Activated CD8-positive, alpha-beta memory T cell treated with anti-CD3 and anti-CD28 coated beads, Interleukin-2, amount 10 ng/mL, durations not matched to agents 7 days and 5 days (primary cell): ENCODE results near the gene JKAMP. TPM values are rescaled to one million over a fixed set of nuclear protein-coding genes. Genes with fewer than 3 reads are reported as not detected.
"Not testable (repeated sequence)": the region's sequence is repeated elsewhere in the genome, so short reads cannot be mapped to it uniquely, and the experiment has no call there.

Experiments used
- ATAC-seq: fragments of 150-1000 bp; cut with Tn5 transposase; one replicate; pipeline ENCODE4 v1.10.0; 2021; ENCODE audit warnings: moderate library complexity
- CTCF ChIA-PET: fragments of 350-600 bp; sonication (Branson Sonifier 250); formaldehyde crosslinking; loops from one replicate; lab custom pipeline; 2021; ENCODE audit warnings: antibody characterized with exemption; lab: Charles Lee
- DNase-seq: peaks from one replicate; pipeline ENCODE4 v3.0.0-alpha.2; 2020
- H3K27ac Mint-ChIP-seq: one replicate; pipeline ENCODE4 v1.8.0; 2021; ENCODE audit warnings: mild to moderate bottlenecking, mixed read lengths
- H3K27me3 Mint-ChIP-seq: one replicate; pipeline ENCODE4 v1.8.0; 2021; ENCODE audit warnings: mixed read lengths
- H3K36me3 Mint-ChIP-seq: one replicate; pipeline ENCODE4 v1.8.0; 2021; ENCODE audit warnings: mild to moderate bottlenecking, mixed read lengths
- H3K4me1 Mint-ChIP-seq: one replicate; pipeline ENCODE4 v1.8.0; 2021; ENCODE audit warnings: mixed read lengths
- H3K4me3 Mint-ChIP-seq: one replicate; pipeline ENCODE4 v1.8.0; 2021; ENCODE audit warnings: mild to moderate bottlenecking, moderate library complexity, mixed read lengths
- H3K9me3 Mint-ChIP-seq: one replicate; pipeline ENCODE4 v1.8.0; 2022; ENCODE audit warnings: low read depth, mixed read lengths
- total RNA-seq, 2 experiments: library from RNA; stranded (reverse); gene quantifications; one replicate each; pipeline ENCODE4 v1.2.3, GENCODE V29; 2021

JKAMP gene, protein sequence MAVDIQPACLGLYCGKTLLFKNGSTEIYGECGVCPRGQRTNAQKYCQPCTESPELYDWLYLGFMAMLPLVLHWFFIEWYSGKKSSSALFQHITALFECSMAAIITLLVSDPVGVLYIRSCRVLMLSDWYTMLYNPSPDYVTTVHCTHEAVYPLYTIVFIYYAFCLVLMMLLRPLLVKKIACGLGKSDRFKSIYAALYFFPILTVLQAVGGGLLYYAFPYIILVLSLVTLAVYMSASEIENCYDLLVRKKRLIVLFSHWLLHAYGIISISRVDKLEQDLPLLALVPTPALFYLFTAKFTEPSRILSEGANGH
- 10 to 100 TPM; 20.3 to 25.0 TPM for total RNA-seq

DNA sequence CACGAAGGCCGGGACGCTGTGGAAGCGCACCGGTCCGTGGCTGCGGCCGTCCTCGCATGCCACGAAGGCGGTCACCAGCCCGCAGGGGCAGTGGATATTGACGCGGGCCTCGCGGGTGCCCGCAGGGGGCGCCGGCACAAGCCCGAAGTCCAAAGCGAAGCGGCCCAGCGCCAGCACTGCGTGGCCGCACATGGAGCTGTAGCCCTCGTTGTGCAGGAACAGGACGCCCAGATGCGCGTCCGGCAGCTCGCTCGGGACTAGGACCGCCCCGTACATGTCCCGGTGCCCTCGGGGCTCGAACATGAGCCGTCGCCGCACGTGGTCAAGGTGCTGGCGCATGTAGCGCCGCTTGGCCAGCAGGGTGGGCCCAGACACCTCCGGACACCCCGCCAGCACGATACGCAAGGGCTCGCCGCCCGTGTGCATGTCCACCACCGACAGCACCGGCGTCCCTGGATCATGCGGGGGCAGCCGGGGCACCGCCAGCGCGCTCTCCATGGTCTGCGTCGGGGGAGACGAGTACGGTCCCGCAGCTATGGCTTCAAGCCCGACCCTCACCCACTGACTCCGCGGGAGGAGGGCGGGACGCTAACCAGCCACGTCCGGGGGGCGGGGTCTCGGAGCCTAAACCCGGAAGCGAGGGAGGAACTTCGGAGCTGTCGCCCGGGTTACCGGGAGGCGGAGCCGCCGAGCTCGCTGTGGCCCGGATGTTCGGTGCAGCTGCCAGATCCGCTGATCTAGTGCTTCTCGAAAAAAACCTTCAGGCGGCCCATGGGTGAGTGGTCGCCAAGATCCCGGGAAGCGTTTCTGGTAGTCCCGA lies at the start of gene JKAMP, which contains the start of gene L3HYPDH:
JKAMP (plus strand) TSS at position 699 of the 820 bp plus-strand sequence; CDS start at position 772, 73 bp downstream.
L3HYPDH (minus strand) TSS at position 590 of the 820 bp plus-strand sequence; CDS start at position 498, 92 bp downstream.
- ATAC-seq (peak; percentile 92), DNase-seq (peak; percentile 98)
- H3K4me3 Mint-ChIP-seq: peak within 1 kb of the TSS; percentile 97
- CTCF ChIA-PET: interaction anchor here (0.7 to 1.9 kb wide), 10 partner anchors 10 to 681 kb away, joined by 3 to 7 read pairs (median 3); partner anchors contain the start of gene DHRS7
- H3K4me1 Mint-ChIP-seq: peaks cover 60% of the 10 kb centered on the region
- H3K27me3 Mint-ChIP-seq: no peaks in the 10 kb centered on the region
- H3K27ac Mint-ChIP-seq: peak within 1 kb of the TSS; percentile 94
- peaks cover 18% of the 10 kb centered on the region for H3K36me3 Mint-ChIP-seq
- H3K9me3 Mint-ChIP-seq: no peaks in the 10 kb centered on the region

DNA sequence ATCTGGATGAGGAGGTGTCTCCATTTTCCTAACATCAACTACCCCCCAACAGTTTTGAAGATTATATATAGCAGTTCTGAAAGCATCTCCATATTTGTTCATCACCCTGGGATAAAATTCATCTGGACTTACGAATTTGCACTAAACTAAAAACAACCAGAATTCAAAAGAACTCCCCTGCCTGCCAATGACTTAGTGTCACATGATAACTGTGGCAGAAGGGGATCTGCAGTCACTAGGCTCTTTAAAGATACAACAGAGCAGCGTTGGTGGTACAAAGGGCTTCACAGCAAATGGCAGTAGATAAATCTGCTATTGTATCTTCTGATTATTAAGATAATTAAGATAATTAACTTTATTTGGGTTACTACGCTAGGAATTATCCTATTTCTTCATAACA lies 49.2 kb upstream of the JKAMP start:
- Mint-ChIP-seq H3K4me1 (peaks cover 5% of the 10 kb centered on the region), H3K4me3 (no peak overlapping the region), H3K27me3 (no peaks in the 10 kb centered on the region), H3K27ac (no peak overlapping the region), H3K36me3 (no peaks in the 10 kb centered on the region), H3K9me3 (no peaks in the 10 kb centered on the region)
- DNase-seq: no peak
- ATAC-seq: no peak
- CTCF ChIA-PET: interaction anchor here (1.1 kb wide), 1 partner anchor 9 kb away, joined by 4 read pairs; no protein-coding TSS in a partner anchor

DNA sequence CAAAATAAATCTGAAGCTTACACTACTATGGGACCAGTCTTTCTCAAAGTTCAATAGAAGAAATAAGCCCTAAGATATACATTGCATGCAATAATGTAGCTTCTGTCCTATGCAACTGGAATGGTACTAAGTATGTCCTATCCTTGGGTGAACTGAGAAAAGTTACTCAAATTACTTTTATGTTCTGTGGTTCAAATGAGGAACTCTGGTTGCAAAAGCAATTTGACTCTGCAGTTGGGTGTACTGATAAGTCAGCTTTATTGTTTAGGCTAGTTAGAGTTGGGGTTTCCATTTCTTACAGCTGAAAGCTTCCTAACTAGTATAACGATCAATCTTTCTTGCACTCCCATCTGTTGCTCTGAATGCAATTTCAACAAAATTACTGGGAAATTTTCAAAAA lies 48.3 kb upstream of the JKAMP start:
- Mint-ChIP-seq H3K4me1 (peaks cover 5% of the 10 kb centered on the region), H3K9me3 (no peaks in the 10 kb centered on the region), H3K27ac (no peak overlapping the region), H3K27me3 (no peaks in the 10 kb centered on the region), H3K4me3 (no peak overlapping the region), H3K36me3 (no peaks in the 10 kb centered on the region)
- DNase-seq (no peak), ATAC-seq (no peak)
- CTCF ChIA-PET: interaction anchor here (1.1 kb wide), 1 partner anchor 8 kb away, joined by 4 read pairs; no protein-coding TSS in a partner anchor

DNA sequence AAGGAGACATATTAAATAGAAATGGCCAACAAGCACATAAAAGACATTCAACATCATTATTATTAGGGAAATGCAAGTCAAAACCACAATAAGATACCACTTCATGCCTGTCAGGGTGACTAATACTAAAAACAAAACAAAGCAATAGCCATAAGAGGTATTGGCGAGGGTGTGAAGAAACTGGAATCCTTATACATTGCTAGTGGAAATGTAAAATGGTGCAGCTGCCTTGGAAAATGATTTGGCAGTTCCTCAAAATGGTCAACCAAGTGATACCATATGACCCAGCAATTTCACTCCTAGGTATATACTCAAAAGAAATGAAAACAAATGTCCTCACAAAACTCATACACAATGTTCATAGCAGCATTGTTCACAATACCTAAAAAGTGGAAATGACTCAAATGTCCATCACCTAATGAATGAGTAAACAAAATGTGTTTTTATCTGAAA lies 46.1 kb upstream of the JKAMP start:
- DNase-seq (no peak), ATAC-seq (no peak)
- H3K27ac Mint-ChIP-seq: no peak overlapping the region
- H3K4me3 Mint-ChIP-seq: no peak overlapping the region
- no peaks in the 10 kb centered on the region for H3K36me3 Mint-ChIP-seq
- peaks cover 5% of the 10 kb centered on the region for H3K4me1 Mint-ChIP-seq
- no peaks in the 10 kb centered on the region for H3K9me3 Mint-ChIP-seq
- CTCF ChIA-PET: interaction anchor here (1.3 kb wide), 2 partner anchors 9 to 311 kb away, joined by 3 to 5 read pairs; no protein-coding TSS in a partner anchor
- peaks cover 3% of the 10 kb centered on the region for H3K27me3 Mint-ChIP-seq

DNA sequence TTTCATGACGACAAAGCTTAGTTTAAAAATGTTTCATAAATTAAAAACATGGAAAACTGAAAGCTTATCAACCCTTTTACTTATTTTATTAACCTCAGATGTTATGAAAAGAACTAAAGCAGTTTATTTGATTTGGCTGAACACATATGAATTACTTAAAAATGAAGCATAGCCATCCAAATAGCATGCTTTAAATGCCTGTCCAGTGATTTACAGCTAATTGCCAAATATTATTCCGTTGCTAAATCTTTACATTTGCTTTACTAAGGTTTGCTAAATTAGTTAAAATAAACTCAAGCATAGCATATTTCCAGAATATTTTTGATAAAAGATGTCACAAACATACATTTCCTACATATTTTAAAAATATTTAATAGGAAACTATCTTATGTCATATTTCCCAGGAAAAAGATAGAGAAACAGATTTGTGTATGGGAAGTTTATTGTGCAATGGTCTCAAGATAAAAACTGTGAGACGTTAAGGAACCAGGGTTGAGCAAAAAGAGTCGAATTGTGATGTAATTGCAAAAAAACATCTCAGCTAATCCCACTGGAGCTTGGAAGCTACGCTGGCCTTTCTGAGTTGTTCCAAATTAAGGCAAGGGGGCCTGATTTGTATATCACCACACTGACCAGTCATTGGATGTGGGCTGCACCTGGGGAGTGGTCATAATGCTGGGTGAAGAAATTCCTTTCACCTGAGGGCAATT lies 44.9 kb upstream of the JKAMP start:
- Mint-ChIP-seq H3K9me3 (no peaks in the 10 kb centered on the region), H3K27me3 (peaks cover 3% of the 10 kb centered on the region), H3K27ac (no peak overlapping the region), H3K36me3 (no peaks in the 10 kb centered on the region), H3K4me1 (peaks cover 5% of the 10 kb centered on the region), H3K4me3 (no peak overlapping the region)
- no peak for ATAC-seq
- CTCF ChIA-PET: interaction anchor here (1.3 kb wide), 2 partner anchors 10 to 313 kb away, joined by 3 to 5 read pairs; no protein-coding TSS in a partner anchor
- DNase-seq: no peak

DNA sequence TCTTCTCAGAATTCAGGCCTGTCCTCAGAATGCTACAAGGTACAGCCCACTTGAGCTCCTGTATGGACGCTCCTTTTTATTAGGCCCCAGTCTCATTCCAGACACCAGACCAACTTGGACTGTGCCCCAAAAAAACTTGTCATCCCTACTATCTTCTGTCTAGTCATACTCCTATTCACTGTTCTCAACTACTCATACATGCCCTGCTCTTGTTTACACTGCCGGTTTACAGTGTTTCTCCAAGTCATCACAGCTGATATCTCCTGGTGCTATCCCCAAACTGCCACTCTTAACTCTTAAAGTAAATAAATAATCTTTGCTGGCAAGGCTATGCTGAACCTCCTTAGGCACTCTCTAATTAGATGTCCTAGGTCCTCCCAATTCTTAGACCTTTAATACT lies 35.6 kb upstream of the JKAMP start:
- not testable (repeated sequence) for H3K27ac Mint-ChIP-seq, DNase-seq, H3K36me3 Mint-ChIP-seq, H3K4me1 Mint-ChIP-seq, H3K9me3 Mint-ChIP-seq, H3K27me3 Mint-ChIP-seq, H3K4me3 Mint-ChIP-seq, ATAC-seq
- CTCF ChIA-PET: interaction anchor here (1.3 kb wide), 1 partner anchor 10 kb away, joined by 3 read pairs; no protein-coding TSS in a partner anchor

DNA sequence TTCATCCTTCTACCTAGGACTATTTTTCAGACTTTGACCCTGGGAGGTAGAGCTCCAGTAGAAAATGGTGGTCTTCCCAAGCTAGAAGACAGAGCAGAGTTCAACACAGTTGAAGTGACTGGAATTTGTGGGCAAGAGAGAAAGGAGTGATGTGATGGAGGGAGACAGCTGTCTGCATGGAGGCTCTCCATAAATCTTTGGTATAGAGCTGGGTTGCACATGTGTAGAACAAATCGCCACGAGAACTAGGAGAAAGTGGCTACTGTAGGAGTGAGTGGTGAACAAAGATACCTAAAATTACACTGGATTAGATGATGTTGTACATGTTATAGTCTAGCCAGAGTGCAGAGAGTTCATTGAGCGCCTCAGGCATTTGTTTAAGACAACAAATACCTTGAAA lies 33.6 kb upstream of the JKAMP start:
- CTCF ChIA-PET: no interaction called here
- Mint-ChIP-seq H3K4me3 (no peak overlapping the region), H3K27ac (no peak overlapping the region), H3K9me3 (no peaks in the 10 kb centered on the region), H3K27me3 (no peaks in the 10 kb centered on the region), H3K4me1 (no peaks in the 10 kb centered on the region), H3K36me3 (peaks cover 10% of the 10 kb centered on the region)
- DNase-seq (no peak), ATAC-seq (no peak)

DNA sequence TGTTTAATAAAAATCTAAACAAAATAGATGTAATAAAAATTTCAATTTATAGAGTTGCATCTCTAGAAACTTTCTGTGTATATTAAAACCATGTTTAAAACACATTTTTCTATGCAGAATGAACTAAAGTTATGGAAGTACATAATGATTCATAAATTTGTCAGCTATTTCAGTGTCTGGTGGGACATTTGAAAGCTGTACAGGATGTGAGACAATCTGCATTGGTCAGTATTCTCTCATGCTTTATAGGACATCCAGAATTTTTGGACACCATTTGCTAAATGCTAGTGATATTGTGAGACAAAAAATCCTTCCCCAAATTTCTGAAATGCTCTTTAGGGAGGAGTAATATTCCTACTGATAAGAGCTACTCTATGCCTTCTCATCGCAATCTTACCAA lies 32.5 kb upstream of the JKAMP start:
- Mint-ChIP-seq H3K36me3 (peaks cover 16% of the 10 kb centered on the region), H3K9me3 (no peaks in the 10 kb centered on the region), H3K4me1 (no peaks in the 10 kb centered on the region), H3K27me3 (no peaks in the 10 kb centered on the region), H3K27ac (no peak overlapping the region), H3K4me3 (no peak overlapping the region)
- CTCF ChIA-PET: interaction anchor here (1.6 kb wide), 1 partner anchor 9 kb away, joined by 3 read pairs; no protein-coding TSS in a partner anchor
- ATAC-seq (no peak), DNase-seq (no peak)

DNA sequence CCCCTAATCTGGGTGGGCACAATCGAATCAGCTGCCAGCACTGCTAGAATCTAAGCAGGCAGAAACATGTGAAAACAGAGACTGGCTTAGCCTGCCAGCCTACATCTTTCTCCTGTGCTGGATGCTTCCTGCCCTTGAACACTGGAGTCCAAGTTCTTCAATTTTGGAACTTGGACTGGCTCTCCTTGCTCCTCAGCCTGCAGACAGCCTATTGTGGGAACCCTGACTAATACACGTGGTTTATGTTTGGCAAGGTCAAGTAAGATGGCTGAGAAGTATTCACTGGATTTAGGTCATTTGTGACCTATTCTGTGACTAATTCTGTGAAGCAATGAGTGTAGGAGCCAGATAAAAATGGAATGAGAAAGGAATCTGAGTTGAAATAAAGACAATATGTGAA lies 30.2 kb upstream of the JKAMP start:
- Mint-ChIP-seq H3K27me3 (no peaks in the 10 kb centered on the region), H3K36me3 (peaks cover 21% of the 10 kb centered on the region), H3K4me3 (no peak overlapping the region), H3K4me1 (no peaks in the 10 kb centered on the region), H3K27ac (no peak overlapping the region), H3K9me3 (peaks cover 2% of the 10 kb centered on the region)
- DNase-seq: no peak
- no peak for ATAC-seq
- CTCF ChIA-PET: interaction anchor here (1.3 kb wide), 1 partner anchor 10 kb away, joined by 4 read pairs; no protein-coding TSS in a partner anchor

DNA sequence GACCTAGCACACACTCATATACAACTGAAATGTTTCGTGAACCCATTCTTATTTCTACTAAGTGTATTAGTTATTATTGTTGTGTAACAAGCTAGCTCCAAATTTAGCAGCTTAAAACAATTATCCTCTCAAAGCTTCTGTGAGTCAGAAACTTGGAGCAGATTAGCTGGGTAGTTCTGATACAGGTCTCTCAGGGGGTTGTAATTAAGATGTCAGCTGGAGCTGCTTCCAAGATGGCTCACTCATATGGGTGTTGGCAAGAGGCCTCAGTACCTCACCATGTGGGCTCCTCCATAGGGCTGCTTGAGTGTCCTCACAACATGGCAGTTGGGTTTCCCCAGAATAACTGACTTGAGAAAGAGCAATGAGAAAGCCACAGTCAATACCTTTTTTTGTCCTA lies 28.9 kb upstream of the JKAMP start:
- peaks cover 21% of the 10 kb centered on the region for H3K36me3 Mint-ChIP-seq
- CTCF ChIA-PET: interaction anchor here (1.3 kb wide), 1 partner anchor 12 kb away, joined by 4 read pairs; no protein-coding TSS in a partner anchor
- no peak overlapping the region for H3K27ac Mint-ChIP-seq
- ATAC-seq (no peak), DNase-seq (no peak)
- H3K9me3 Mint-ChIP-seq: peaks cover 2% of the 10 kb centered on the region
- H3K4me1 Mint-ChIP-seq: no peaks in the 10 kb centered on the region
- no peak overlapping the region for H3K4me3 Mint-ChIP-seq
- no peaks in the 10 kb centered on the region for H3K27me3 Mint-ChIP-seq

DNA sequence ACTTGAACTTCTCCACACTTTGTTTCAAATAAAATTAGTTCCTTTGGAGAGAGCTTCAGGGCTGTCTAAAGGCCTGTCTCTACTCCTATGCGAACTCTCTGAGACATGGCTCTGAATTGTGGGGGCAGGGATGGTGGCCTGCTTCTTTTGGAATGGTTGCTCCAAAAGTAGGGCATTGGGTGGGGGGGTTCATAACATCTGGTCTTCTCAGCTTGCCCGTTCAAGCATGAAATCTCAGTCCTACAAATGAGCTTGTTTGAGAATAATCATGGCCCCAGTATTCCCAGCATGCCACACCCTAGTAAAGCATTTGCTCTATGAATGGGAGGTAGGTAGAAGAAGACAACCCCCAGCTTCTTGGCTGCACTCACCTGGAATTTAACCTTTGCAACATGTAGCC lies 25.8 kb upstream of the JKAMP start:
- H3K27ac Mint-ChIP-seq: no peak overlapping the region
- no peak overlapping the region for H3K4me3 Mint-ChIP-seq
- peaks cover 2% of the 10 kb centered on the region for H3K9me3 Mint-ChIP-seq
- peaks cover 20% of the 10 kb centered on the region for H3K36me3 Mint-ChIP-seq
- CTCF ChIA-PET: interaction anchor here (0.8 kb wide), 1 partner anchor 10 kb away, joined by 3 read pairs; no protein-coding TSS in a partner anchor
- DNase-seq (no peak), ATAC-seq (no peak)
- peaks cover 2% of the 10 kb centered on the region for H3K4me1 Mint-ChIP-seq
- H3K27me3 Mint-ChIP-seq: peaks cover 5% of the 10 kb centered on the region

DNA sequence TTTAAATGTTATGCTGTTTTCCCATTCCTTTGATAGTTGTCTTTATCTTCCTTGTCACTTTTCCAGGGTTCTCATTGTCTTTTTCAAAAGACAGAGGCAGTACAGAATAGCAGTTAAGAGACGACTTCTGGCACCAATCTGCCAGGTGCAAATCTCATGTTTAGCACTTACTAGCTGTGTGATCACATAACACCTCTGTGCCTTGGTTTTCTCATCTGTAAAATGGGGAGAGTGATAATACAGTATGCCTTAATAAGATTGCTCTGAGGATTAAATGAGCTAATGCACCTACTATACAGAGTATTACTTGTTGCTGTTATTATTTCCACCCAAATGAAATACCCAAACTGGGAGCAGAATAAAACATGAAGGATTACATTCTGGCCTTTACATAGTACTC lies 23.9 kb upstream of the JKAMP start:
- H3K4me1 Mint-ChIP-seq: peaks cover 9% of the 10 kb centered on the region
- DNase-seq (no peak), ATAC-seq (no peak)
- no peak overlapping the region for H3K4me3 Mint-ChIP-seq
- peaks cover 2% of the 10 kb centered on the region for H3K9me3 Mint-ChIP-seq
- H3K36me3 Mint-ChIP-seq: peaks cover 14% of the 10 kb centered on the region
- CTCF ChIA-PET: interaction anchor here (1.2 to 2.1 kb wide), 3 partner anchors 8 to 24 kb away, joined by 3 to 6 read pairs (median 3); partner anchors contain the start of genes JKAMP and L3HYPDH
- H3K27me3 Mint-ChIP-seq: peaks cover 7% of the 10 kb centered on the region
- no peak overlapping the region for H3K27ac Mint-ChIP-seq
